SKM-1 (cell line): ENCODE results near the gene TINCR.
"Not testable (repeated sequence)": the region's sequence is repeated elsewhere in the genome, so short reads cannot be mapped to it uniquely, and the experiment has no call there.

Experiments
- DNase-seq: peaks from one replicate; lab custom pipeline; 2025; ENCODE audit not compliant: unreplicated experiment; lab: John Stamatoyannopoulos, UW

TINCR gene

GRCh38 chr19:5567360-5567969 lies at the start of gene TINCR:
Gene TINCR, minus strand, starts transcription at chr19:5567953.
- no peak for DNase-seq

GRCh38 chr19:5617080-5617479 lies 49.3 kb upstream of the TINCR start:
- DNase-seq: no peak

- no peak for DNase-seq
Measured at GRCh38 chr19:5615756-5616327, 48.1 kb upstream of the TINCR start.

GRCh38 chr19:5612891-5613865 lies 45.4 kb upstream of the TINCR start:
- DNase-seq: no peak

- DNase-seq: no peak
Measured at GRCh38 chr19:5609881-5610448, 42.2 kb upstream of the TINCR start.

- not testable (repeated sequence) for DNase-seq
Measured at GRCh38 chr19:5608766-5609165, 41.0 kb upstream of the TINCR start.

- DNase-seq: no peak
Measured at GRCh38 chr19:5608291-5608690, 40.5 kb upstream of the TINCR start.

GRCh38 chr19:5607318-5608275 lies 39.8 kb upstream of the TINCR start:
- DNase-seq: no peak

- no peak for DNase-seq
Measured at GRCh38 chr19:5605362-5605761, 37.6 kb upstream of the TINCR start.

- DNase-seq: no peak
Measured at GRCh38 chr19:5603626-5604025, 35.9 kb upstream of the TINCR start.

GRCh38 chr19:5600797-5601196 lies 33.0 kb upstream of the TINCR start:
- DNase-seq: no peak

GRCh38 chr19:5595745-5596144 lies 28.0 kb upstream of the TINCR start:
- no peak for DNase-seq

- no peak for DNase-seq
Measured at GRCh38 chr19:5595129-5595528, 27.4 kb upstream of the TINCR start.

GRCh38 chr19:5594521-5594950 lies 26.8 kb upstream of the TINCR start:
- no peak for DNase-seq

- DNase-seq: no peak
Measured at GRCh38 chr19:5593343-5594255, 25.8 kb upstream of the TINCR start.

GRCh38 chr19:5592531-5593342 lies 25.0 kb upstream of the TINCR start:
- no peak for DNase-seq

- no peak for DNase-seq
Measured at GRCh38 chr19:5591476-5591875, 23.7 kb upstream of the TINCR start.

- DNase-seq: no peak
Measured at GRCh38 chr19:5590865-5591154, 23.1 kb upstream of the TINCR start.
